ENCODE results near the gene ZDHHC11. TPM values are rescaled to one million over a fixed set of nuclear protein-coding genes. Genes with fewer than 3 reads are reported as not detected.

Gene ZDHHC11
- total RNA-seq, 1 donor from 2014 or later: 1.5 TPM

DNA sequence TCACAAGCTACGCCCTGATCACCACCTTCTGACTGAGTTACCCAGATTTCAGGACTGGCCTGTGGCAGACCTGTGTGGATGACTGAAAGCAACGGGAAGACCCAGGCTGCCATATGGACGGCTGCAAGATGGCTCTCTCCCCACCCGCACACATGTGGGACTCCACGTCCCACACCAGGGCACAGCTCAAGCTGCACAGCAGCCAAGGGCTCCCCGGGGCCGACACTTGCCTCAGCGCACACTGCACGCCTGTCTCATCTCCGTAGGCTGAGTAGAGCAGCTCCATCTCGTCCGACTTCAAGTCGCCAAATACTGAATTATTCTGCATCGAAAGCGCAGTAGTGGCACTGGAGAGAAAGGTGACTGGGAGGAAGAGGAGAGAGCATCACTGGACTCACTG, 27.3 kb upstream of the ZDHHC11 start:
- TF ChIP-seq, protein P1, sequence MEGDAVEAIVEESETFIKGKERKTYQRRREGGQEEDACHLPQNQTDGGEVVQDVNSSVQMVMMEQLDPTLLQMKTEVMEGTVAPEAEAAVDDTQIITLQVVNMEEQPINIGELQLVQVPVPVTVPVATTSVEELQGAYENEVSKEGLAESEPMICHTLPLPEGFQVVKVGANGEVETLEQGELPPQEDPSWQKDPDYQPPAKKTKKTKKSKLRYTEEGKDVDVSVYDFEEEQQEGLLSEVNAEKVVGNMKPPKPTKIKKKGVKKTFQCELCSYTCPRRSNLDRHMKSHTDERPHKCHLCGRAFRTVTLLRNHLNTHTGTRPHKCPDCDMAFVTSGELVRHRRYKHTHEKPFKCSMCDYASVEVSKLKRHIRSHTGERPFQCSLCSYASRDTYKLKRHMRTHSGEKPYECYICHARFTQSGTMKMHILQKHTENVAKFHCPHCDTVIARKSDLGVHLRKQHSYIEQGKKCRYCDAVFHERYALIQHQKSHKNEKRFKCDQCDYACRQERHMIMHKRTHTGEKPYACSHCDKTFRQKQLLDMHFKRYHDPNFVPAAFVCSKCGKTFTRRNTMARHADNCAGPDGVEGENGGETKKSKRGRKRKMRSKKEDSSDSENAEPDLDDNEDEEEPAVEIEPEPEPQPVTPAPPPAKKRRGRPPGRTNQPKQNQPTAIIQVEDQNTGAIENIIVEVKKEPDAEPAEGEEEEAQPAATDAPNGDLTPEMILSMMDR (conservative IDR thresholded peaks at IDR 0.05; ENCODE audit: low read depth, low read length): no peak
- no peak for DNase-seq (ENCODE audit: low read depth)

DNA sequence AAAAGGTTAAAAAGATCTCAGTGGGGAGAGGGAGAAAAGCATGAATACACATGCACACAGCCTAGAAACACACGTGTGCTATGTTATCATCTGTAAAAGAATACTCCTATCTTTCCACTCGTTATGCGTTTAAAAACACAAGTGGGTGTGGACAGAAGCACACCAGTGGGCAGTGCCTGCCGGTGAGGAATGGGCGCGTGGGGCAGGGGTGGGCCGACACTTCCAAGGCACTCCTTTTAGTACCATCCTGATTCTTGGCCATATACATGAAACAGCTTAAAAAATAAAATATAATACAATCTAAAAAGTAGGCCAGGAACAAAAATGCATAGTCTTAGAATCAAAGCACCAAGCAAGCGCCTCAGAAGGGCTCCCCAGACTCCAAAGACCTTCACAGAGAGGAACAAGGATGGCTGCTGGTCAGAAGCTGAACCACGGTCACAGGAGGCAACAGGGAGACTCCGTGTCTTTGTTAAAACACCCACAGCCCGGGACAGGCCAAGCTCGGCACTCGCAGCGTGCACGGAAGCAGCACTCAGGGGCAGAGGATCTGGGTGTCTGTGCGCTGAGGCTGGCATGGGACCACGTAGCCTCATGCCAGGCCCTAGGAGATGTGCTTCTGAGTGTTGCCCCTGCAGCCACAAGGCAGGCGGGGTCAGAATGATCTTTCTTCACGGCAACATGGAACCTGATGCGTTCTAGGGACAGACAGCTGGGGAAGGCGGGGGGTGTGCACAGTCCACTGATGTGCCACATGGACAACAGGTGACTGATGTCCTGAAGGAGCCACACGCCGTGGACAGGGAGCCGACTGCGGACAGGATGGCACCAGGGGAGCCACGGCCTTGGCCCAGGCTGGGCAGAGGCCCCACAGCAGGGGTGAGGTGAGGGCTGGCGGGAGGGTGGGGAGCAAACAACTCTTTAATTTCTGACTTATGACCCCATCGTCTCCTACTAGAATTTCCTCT, 25.9 kb upstream of the ZDHHC11 start:
- DNase-seq (ENCODE audit: low read depth): no peak
- H3K4me3 ChIP-seq (ENCODE audit: low read depth, low read length): no peak overlapping the region
- TF ChIP-seq, protein P1 (conservative IDR thresholded peaks at IDR 0.05; ENCODE audit: low read depth, low read length): no peak

More for the DNA sequence above, 27.3 kb upstream of the ZDHHC11 start:
- no peak overlapping the region for H3K4me3 ChIP-seq (ENCODE audit: low read depth, low read length)

DNA sequence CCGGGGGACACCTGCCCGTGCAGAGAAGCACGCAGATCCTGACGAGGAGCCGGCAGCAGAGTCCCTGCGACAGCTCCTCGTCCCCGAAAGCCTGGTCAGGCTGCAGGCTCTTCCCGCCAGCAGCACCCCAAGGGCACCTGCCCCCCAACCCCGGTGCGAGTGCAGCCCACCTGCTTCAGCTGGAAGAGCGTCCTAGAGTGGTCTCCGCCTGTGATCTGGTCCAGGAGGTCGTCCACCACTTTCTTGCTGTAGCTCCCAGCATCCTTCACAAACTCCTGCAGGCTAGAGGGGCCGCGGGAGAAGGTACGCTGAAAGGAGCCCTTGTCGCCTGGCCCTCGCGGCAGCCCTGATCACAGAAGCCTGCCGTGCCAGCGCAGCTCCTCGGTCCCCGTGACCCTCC, 25.1 kb upstream of the ZDHHC11 start:
- TF ChIP-seq, protein P1 (conservative IDR thresholded peaks at IDR 0.05; ENCODE audit: low read depth, low read length): no peak
- no peak overlapping the region for H3K4me3 ChIP-seq (ENCODE audit: low read depth, low read length)
- DNase-seq (ENCODE audit: low read depth): no peak

DNA sequence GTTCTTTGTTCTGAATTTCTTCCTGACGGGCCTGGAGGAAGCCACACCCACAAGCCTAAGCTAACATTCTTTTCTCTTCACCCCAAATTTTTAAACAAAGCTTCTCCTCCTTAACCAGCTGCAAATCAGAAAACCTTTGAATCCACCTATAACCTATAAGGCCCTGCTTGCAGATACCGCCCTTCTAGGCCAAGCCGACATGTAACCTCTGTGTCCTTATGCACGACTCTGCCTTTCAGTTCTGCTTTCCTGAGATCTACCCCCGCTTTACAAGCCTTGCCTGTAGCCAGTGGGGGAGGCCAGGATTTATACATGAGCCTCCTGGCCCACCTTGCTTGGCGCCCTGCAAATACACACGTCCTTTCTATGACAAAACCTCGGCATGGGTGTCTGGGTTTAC, 22.5 kb upstream of the ZDHHC11 start:
- TF ChIP-seq, protein P1 (conservative IDR thresholded peaks at IDR 0.05; ENCODE audit: low read depth, low read length): no peak
- no peak overlapping the region for H3K4me3 ChIP-seq (ENCODE audit: low read depth, low read length)
- no peak for DNase-seq (ENCODE audit: low read depth)

DNA sequence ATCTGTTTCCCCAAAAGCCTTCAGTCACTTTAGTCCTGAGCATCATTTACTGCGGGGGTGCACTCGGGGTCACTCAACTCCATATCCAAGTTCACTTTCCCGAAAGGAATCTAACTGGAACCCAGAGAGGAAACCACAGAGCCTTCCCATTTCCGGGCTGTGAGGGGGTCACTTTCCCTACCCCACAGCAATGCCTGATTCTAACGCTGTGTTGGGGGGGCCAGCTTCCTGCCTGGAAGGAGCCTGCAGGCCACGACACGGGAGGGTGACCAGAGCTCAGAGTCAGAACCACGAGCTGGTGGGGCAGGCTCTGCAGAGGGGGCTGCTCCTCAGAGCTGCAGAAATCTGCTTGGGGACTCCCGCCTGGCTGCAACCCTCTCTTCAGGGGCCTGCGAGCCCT, 21.5 kb upstream of the ZDHHC11 start:
- DNase-seq (ENCODE audit: low read depth): no peak
- TF ChIP-seq, protein P1 (conservative IDR thresholded peaks at IDR 0.05; ENCODE audit: low read depth, low read length): no peak
- no peak overlapping the region for H3K4me3 ChIP-seq (ENCODE audit: low read depth, low read length)

DNA sequence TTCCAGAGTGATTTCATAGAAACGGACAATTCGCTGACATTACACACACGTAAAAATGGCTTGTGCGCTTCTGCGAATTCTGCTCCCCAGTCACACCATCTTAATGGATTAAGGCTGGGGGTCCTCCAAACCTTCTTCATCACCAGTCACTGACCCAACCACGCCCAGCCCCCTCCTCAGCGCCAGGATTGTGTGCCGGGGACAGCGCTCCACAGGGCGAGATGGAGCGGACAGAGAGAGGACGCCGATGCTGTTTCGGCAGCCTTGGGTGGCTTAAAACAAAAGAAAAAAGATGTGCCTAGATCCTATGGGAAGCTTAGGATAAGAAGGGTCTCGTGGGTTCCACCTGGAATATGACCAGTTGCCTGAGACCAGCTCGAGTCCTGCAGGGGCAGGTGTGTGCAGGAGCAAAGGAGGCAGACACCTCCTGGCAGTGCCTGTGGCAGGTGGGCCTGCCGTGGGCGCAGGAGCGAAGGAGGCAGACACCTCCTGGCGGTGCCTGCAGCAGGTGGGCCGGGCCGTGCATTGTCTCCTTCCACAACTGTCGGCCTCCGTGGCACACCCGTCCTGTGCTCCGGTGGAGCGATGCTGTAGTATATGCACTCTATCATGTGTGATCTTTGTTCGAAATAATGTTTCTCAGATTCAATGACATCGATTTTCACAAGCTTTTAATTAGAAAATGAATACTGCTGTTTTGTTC, 21.0 kb upstream of the ZDHHC11 start:
- no peak for DNase-seq (ENCODE audit: low read depth)
- H3K4me3 ChIP-seq (ENCODE audit: low read depth, low read length): no peak overlapping the region
- TF ChIP-seq, protein P1 (conservative IDR thresholded peaks at IDR 0.05; ENCODE audit: low read depth, low read length): no peak

All from epithelial cell of proximal tubule (primary cell).